Mucosa of gallbladder (tissue), 1 donor: ENCODE measurements around the gene ULK4. TPM values are rescaled to one million over a fixed set of nuclear protein-coding genes. Genes with fewer than 3 reads are reported as not detected.
A peak's percentile ranks its signal among the peaks of the same experiment; 100 is the strongest.
"Not testable (repeated sequence)": the region's sequence is repeated elsewhere in the genome, so short reads cannot be mapped to it uniquely, and the experiment has no call there.

Experiments
- DNase-seq: peaks from one replicate; pipeline ENCODE4 v3.0.0-alpha.2; 2020; ENCODE audit warnings: low spot score
- total RNA-seq: library from RNA; stranded (reverse); gene quantifications from one replicate; pipeline ENCODE4 v1.2.1, GENCODE V29; 2021
- donor health status: DM: no; HTN: no; CAD: no.

Gene ULK4
- total RNA-seq, 1 donor from 2014 or later: 9.8 TPM

GRCh38 chr3:41690766-41691563 is 270.9 kb downstream of the ULK4 start:
- DNase-seq: no peak

- DNase-seq: no peak
These were observed 273.1 kb downstream of the ULK4 start for GRCh38 chr3:41688595-41689380.

- DNase-seq: no peak
These were observed 276.8 kb downstream of the ULK4 start for GRCh38 chr3:41684797-41685735.

GRCh38 chr3:41683666-41684350 is 278.1 kb downstream of the ULK4 start:
- peak; percentile 44 for DNase-seq

GRCh38 chr3:41682996-41683395 is 278.9 kb downstream of the ULK4 start:
- no peak for DNase-seq

- no peak for DNase-seq
These were observed 279.5 kb downstream of the ULK4 start for GRCh38 chr3:41682382-41682781.

GRCh38 chr3:41681479-41681878 is 280.4 kb downstream of the ULK4 start:
- DNase-seq: no peak

- DNase-seq: no peak
These were observed 282.5 kb downstream of the ULK4 start for GRCh38 chr3:41679374-41679773.

- not testable (repeated sequence) for DNase-seq
These were observed 286.8 kb downstream of the ULK4 start for GRCh38 chr3:41675102-41675501.

- no peak for DNase-seq
These were observed 287.5 kb downstream of the ULK4 start for GRCh38 chr3:41674449-41674848.

GRCh38 chr3:41673650-41674049 is 288.3 kb downstream of the ULK4 start:
- DNase-seq: no peak

GRCh38 chr3:41668379-41668778 is 293.5 kb downstream of the ULK4 start:
- DNase-seq: no peak

GRCh38 chr3:41662288-41662687 is 299.6 kb downstream of the ULK4 start:
- DNase-seq: no peak

- no peak for DNase-seq
These were observed 300.1 kb downstream of the ULK4 start for GRCh38 chr3:41661796-41662195.

- DNase-seq: no peak
These were observed 301.4 kb downstream of the ULK4 start for GRCh38 chr3:41660510-41660909.

- no peak for DNase-seq
These were observed 308.2 kb downstream of the ULK4 start for GRCh38 chr3:41653571-41654239.

GRCh38 chr3:41652931-41653330 is 309.0 kb downstream of the ULK4 start:
- DNase-seq: no peak

- DNase-seq: no peak
These were observed 309.4 kb downstream of the ULK4 start for GRCh38 chr3:41652506-41652905.

GRCh38 chr3:41651718-41652117 is 310.2 kb downstream of the ULK4 start:
- no peak for DNase-seq

- DNase-seq: no peak
These were observed 311.5 kb downstream of the ULK4 start for GRCh38 chr3:41650406-41650805.
